Erythroblast (primary cell): ENCODE measurements around the gene TEAD2.

ENCODE experiments used
- GATA1 ChIP-seq: IDR thresholded peaks from 2 replicates; pipeline ENCODE4 v1.6.1; 2011; ENCODE audit warnings: low read depth, mild to moderate bottlenecking, control low read depth, low read length, moderate library complexity
- POLR2A ChIP-seq: IDR thresholded peaks from 2 replicates; pipeline ENCODE4 v1.6.1; 2011; ENCODE audit warnings: mild to moderate bottlenecking, low read length

DNA sequence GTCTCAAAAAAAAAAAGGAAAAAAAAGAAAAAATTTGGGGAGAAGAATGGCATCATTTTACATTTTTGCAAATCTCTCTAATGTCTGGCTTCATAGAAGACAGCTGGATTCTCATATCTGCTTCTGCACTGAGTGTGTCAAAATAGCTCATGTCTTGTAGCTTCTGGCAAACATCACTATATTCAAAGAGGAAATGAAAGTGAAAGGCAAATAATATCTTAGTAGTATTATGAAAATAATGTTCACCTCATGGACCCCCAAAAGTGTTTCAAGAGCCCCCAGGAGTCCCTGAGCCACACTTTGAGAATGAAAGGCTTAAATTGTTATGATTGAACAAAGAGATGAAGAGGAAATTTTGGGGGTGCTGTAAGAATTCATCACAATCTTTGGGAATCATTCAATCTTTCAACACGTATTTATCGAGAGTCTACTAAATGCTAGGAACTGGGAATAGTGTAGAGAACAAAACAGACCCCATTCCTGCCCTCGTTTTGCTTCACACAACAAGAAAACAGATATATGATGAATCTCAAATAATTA is 36.0 kb downstream of the TEAD2 start:
- TF ChIP-seq POLR2A (no peak), GATA1 (no peak)
